HepG2 (cell line): Measurements from ENCODE around the gene SLC38A9.

ENCODE experiments used
- E2F5 ChIP-seq: sonication (generic); formaldehyde crosslinking; conservative IDR thresholded peaks from 2 replicates; pipeline ENCODE4 v1.4.0; 2020; ENCODE audit warnings: missing genetic modification reagents
- FOXP4 ChIP-seq: sonication (generic); formaldehyde crosslinking; IDR thresholded peaks from 2 replicates; pipeline ENCODE4 v1.4.0; 2020; ENCODE audit warnings: missing genetic modification reagents
- LCORL ChIP-seq, 2 experiments: fragments of 450-650 bp in 1 of 2; sonication (generic) in 1 of 2; formaldehyde crosslinking in 1 of 2; IDR thresholded peaks; 2 replicates each; pipeline versions ENCODE4 v1.5.0 to v1.6.1; 2017 to 2020; ENCODE audit warnings: antibody characterized with exemption in 1 of 2, missing genetic modification reagents in 1 of 2
- MAZ ChIP-seq, 2 experiments: sonication (generic) in 1 of 2; formaldehyde crosslinking in 1 of 2; IDR thresholded peaks; 2 replicates each; pipeline versions ENCODE4 v1.5.0 to v1.6.1; 2012 to 2020; ENCODE audit warnings: low read depth in 2 of 2, mild to moderate bottlenecking in 2 of 2, borderline replicate concordance in 1 of 2, improper control_type of control experiment in 1 of 2, low read length in 1 of 2, missing genetic modification reagents in 1 of 2, moderate library complexity in 1 of 2
- PAX8 ChIP-seq: sonication (generic); formaldehyde crosslinking; IDR thresholded peaks from 2 replicates; pipeline ENCODE4 v1.8.0; 2022; ENCODE audit warnings: mild to moderate bottlenecking, missing genetic modification reagents, borderline replicate concordance
- SETDB1 ChIP-seq: sonication (generic); formaldehyde crosslinking; IDR thresholded peaks from 2 replicates; pipeline ENCODE4 v1.5.1; 2020; ENCODE audit warnings: missing genetic modification reagents, mild to moderate bottlenecking, borderline replicate concordance
- ZNF17 ChIP-seq: sonication (generic); formaldehyde crosslinking; IDR thresholded peaks from 2 replicates; pipeline ENCODE4 v1.5.0; 2020; ENCODE audit warnings: mild to moderate bottlenecking, missing genetic modification reagents
- ZNF224 ChIP-seq: sonication (generic); formaldehyde crosslinking; IDR thresholded peaks from 2 replicates; pipeline ENCODE4 v1.5.0; 2020; ENCODE audit warnings: mild to moderate bottlenecking, missing genetic modification reagents

GRCh38 chr5:55708732-55709131, 3.4 kb downstream of the SLC38A9 start:
- TF ChIP-seq ZNF224 (no peak), E2F5 (CRISPR knock-in tag) (no peak), SETDB1 (CRISPR knock-in tag) (no peak), MAZ (IDR thresholded peaks at IDR 0.05; ENCODE audit: borderline replicate concordance, low read depth, low read length) (no peak), MAZ (CRISPR knock-in tag; IDR thresholded peaks at IDR 0.05; ENCODE audit: low read depth) (no peak), LCORL (IDR thresholded peaks at IDR 0.05) (no peak), LCORL (CRISPR knock-in tag; IDR thresholded peaks at IDR 0.05) (no peak), FOXP4 (CRISPR knock-in tag) (no peak), PAX8 (CRISPR knock-in tag) (no peak), ZNF17 (CRISPR knock-in tag) (no peak)
